ENCODE data around the gene EPHB6.

DNA sequence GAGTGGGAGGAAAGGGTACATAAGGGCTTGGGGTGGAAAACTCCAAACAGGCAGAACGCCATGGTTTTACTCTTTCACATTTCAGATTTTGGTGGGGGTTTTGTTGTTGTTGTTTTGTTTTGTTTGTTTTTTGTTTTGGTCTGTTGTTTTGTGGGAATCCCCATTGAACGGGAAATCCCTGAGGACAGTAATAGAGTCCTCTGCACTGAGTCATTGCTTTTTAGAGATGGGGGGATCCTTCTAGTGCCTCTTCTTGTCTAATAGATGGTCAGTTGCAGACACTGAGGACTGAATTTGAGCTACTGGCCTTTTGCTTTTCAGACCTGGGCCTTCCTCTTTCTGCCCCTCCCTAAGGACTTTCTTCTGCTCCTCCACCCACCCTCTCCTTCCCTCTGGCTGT lies 58.7 kb downstream of the EPHB6 start:
- TF ChIP-seq, protein P1, sequence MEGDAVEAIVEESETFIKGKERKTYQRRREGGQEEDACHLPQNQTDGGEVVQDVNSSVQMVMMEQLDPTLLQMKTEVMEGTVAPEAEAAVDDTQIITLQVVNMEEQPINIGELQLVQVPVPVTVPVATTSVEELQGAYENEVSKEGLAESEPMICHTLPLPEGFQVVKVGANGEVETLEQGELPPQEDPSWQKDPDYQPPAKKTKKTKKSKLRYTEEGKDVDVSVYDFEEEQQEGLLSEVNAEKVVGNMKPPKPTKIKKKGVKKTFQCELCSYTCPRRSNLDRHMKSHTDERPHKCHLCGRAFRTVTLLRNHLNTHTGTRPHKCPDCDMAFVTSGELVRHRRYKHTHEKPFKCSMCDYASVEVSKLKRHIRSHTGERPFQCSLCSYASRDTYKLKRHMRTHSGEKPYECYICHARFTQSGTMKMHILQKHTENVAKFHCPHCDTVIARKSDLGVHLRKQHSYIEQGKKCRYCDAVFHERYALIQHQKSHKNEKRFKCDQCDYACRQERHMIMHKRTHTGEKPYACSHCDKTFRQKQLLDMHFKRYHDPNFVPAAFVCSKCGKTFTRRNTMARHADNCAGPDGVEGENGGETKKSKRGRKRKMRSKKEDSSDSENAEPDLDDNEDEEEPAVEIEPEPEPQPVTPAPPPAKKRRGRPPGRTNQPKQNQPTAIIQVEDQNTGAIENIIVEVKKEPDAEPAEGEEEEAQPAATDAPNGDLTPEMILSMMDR (IDR thresholded peaks at IDR 0.05; ENCODE audit: low read depth, low read length): no peak
- TF ChIP-seq POLR2A (IDR thresholded peaks at IDR 0.05; ENCODE audit: extremely low read depth, insufficient read length): no peak
- no peak for TF ChIP-seq MYC (IDR thresholded peaks at IDR 0.05; ENCODE audit: low read depth, low read length)

Data from NB4 (cell line).